Measurements from ENCODE around the gene IRX6. TPM values are rescaled to one million over a fixed set of nuclear protein-coding genes. Genes with fewer than 3 reads are reported as not detected.

Gene IRX6
- total RNA-seq: 10 to 100 TPM in 1 of 6 donors, 1 to 10 TPM in 5; 2.1 to 10.3 (median 4.3) TPM

DNA sequence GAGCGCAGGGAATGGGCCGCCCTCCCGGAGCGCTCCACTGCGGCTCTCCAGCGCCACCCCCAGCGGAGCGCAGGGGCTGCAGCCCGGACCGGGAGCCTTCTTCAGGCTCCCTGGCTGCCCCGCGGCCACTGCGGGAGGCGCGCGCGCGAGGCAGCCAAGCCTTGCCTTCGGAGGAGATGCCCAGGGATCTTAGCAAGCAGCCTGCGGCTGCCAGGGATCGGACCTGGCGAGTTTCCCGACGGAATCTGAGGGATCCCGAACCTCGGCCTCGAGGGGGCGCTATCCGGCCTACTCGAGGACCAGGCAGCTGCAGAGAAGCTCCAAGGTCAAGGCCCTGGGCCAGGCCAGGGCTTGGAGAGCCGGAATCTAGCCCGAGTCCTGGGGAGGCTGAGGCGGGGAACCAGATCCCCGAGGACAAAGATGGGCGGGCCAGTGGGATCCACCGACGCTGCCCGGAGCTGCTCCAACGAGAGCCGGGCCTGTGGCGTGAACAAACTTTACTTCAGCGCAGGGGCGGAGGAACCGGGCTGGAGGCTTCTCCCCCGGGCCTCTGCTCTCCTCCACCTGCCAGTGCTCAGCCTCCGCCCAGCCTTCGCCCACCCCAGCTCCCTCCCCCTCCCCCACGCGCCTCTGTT, at the start of gene IRX6:
Gene IRX6, plus strand, starts transcription at position 567 of the 635 bp plus-strand sequence. CDS start 889 bp downstream, outside the sequence.
- Histone ChIP-seq H3K27me3 (peaks cover 0 to 26% (median 8%) of the 10 kb centered on the region in 4 donors), H3K36me3 (no peaks in the 10 kb centered on the region), H3K9me3 (no peaks in the 10 kb centered on the region), H3K4me1 (peaks cover 0 to 20% (median 7%) of the 10 kb centered on the region in 4 donors), H3K27ac (peak within 1 kb of the TSS in 2 of 4 donors; percentile 30 to 35), H3K4me3 (peak within 1 kb of the TSS in 3 of 4 donors; percentile 37 to 43 (median 42))
- no peak for TF ChIP-seq EP300 (IDR thresholded peaks at IDR 0.05)
- TF ChIP-seq, protein P1, sequence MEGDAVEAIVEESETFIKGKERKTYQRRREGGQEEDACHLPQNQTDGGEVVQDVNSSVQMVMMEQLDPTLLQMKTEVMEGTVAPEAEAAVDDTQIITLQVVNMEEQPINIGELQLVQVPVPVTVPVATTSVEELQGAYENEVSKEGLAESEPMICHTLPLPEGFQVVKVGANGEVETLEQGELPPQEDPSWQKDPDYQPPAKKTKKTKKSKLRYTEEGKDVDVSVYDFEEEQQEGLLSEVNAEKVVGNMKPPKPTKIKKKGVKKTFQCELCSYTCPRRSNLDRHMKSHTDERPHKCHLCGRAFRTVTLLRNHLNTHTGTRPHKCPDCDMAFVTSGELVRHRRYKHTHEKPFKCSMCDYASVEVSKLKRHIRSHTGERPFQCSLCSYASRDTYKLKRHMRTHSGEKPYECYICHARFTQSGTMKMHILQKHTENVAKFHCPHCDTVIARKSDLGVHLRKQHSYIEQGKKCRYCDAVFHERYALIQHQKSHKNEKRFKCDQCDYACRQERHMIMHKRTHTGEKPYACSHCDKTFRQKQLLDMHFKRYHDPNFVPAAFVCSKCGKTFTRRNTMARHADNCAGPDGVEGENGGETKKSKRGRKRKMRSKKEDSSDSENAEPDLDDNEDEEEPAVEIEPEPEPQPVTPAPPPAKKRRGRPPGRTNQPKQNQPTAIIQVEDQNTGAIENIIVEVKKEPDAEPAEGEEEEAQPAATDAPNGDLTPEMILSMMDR (IDR thresholded peaks at IDR 0.05): peak in 4 of 6 experiments; percentile 11 to 57 (median 52)
- no peak for TF ChIP-seq POLR2AphosphoS5 (IDR thresholded peaks at IDR 0.05)
- 1 to 2% methylated on average over 19 to 22 of the region's 49 CpGs for WGBS, 2 donors
- peak; percentile 58 for ATAC-seq (ENCODE audit: low FRiP score in 2 of 2)
- DNase-seq: peak; percentile 80 to 82

DNA sequence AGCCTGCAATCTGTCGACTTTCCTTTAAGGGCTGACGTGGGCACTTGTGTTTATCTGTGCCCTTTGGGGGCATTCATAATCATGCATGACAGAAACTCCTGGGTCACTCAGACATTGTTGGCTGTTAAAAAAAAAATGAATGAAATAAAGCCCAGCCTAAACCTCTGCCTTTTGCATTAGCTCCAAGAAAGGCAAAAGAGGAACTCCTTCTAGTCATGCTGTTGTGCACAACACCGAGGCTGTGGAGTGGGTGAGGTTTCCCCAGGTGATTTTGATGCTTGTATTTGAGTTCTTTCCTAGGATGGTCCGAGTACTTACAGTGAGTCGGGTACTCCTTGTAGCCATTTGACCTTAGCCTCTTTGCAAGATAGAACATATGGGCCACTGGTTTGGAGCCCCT, 49.6 kb upstream of the IRX6 start:
- Histone ChIP-seq H3K4me3 (no peak overlapping the region), H3K27me3 (no peaks in the 10 kb centered on the region), H3K36me3 (no peaks in the 10 kb centered on the region), H3K27ac (no peak overlapping the region), H3K4me1 (no peaks in the 10 kb centered on the region), H3K9me3 (no peaks in the 10 kb centered on the region)
- ATAC-seq (ENCODE audit: low FRiP score in 2 of 2): no peak
- no peak for DNase-seq
- 73 to 76% methylated on average over 5 of the region's 5 CpGs for WGBS, 2 donors
- TF ChIP-seq POLR2A (IDR thresholded peaks at IDR 0.05) (no peak), POLR2AphosphoS5 (IDR thresholded peaks at IDR 0.05) (no peak), EP300 (IDR thresholded peaks at IDR 0.05) (no peak)
- TF ChIP-seq, protein P1 (IDR thresholded peaks at IDR 0.05): no peak

DNA sequence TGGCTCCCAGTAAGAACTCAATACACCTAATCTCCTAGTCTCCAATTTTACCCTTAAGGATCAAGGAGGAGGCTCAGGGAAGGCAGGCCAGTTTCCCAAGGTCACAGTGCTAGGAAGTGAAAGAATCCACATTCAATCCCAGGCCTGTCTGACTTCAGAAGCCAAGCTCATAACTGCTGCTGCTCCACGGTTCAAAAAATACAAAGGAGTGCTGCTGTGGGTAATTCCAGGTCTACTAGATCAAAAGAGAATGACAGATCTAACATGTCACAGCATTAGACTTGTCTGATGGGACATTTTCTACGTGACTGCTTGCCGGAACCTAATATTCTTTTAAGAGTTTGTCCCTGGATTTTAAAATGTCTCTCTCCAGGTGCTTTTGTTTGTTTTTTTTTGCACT, 48.8 kb upstream of the IRX6 start:
- no peak for ATAC-seq (ENCODE audit: low FRiP score in 2 of 2)

DNA sequence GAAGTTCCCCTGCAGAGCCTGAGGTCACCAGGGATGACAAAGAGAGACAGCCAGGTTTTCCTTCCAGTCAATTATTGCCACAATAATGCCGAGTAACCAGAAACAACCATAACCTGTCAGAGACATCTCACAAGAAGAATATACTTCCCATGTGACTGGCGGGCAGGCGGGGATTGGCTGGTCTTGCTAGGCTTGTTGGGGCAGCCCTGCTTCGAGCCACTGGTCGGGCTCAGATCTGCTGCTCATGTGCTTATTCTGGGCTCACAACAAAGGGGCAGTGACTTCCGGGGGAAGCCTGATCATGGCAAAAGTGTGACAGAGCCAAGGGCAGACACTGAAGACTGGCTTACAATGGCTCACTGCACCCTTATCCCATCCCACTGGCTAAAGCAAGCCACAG, 48.1 kb upstream of the IRX6 start:
- no peaks in the 10 kb centered on the region for H3K4me1 ChIP-seq
- H3K27me3 ChIP-seq: no peaks in the 10 kb centered on the region
- no peak overlapping the region for H3K27ac ChIP-seq
- ATAC-seq (ENCODE audit: low FRiP score in 2 of 2) (no peak), DNase-seq (peak in 1 of 2 donors; percentile 17)
- no peaks in the 10 kb centered on the region for H3K36me3 ChIP-seq
- no peak overlapping the region for H3K4me3 ChIP-seq
- TF ChIP-seq POLR2A (IDR thresholded peaks at IDR 0.05) (no peak), EP300 (IDR thresholded peaks at IDR 0.05) (no peak), POLR2AphosphoS5 (IDR thresholded peaks at IDR 0.05) (no peak)
- TF ChIP-seq, protein P1 (IDR thresholded peaks at IDR 0.05): no peak
- no peaks in the 10 kb centered on the region for H3K9me3 ChIP-seq
- 86 to 100% methylated on average over 1 to 6 of the region's 6 CpGs for WGBS, 2 donors

More for the DNA sequence above, 48.8 kb upstream of the IRX6 start:
- Histone ChIP-seq H3K27me3 (no peaks in the 10 kb centered on the region), H3K4me1 (no peaks in the 10 kb centered on the region), H3K36me3 (no peaks in the 10 kb centered on the region), H3K4me3 (no peak overlapping the region), H3K27ac (no peak overlapping the region), H3K9me3 (no peaks in the 10 kb centered on the region)
- no peak for DNase-seq
- WGBS, 2 donors: 52 to 81% methylated on average over 3 of the region's 3 CpGs
- no peak for TF ChIP-seq POLR2A (IDR thresholded peaks at IDR 0.05)
- TF ChIP-seq, protein P1 (IDR thresholded peaks at IDR 0.05): no peak
- no peak for TF ChIP-seq POLR2AphosphoS5 (IDR thresholded peaks at IDR 0.05)
- no peak for TF ChIP-seq EP300 (IDR thresholded peaks at IDR 0.05)

DNA sequence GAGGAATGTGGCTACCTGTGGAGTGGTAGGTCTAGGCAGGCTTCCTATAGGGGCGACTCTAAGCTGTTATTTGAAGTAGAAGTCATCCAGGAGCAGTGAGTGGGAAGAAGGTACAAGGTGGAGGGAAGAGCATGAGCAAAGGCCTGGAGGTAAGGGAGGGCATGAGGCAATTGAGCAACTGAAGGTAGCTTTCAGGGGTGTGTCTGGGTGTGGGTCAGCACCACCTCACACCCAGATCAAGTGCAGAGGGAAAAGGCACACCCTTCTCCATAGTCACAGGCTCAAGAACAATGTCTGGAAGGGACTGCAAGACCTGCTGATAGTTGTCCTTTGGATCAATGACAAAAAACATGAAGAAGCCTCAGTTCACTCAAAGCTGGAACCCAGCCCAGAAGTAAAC, 46.5 kb upstream of the IRX6 start:
- DNase-seq (no peak), ATAC-seq (ENCODE audit: low FRiP score in 2 of 2) (no peak)
- no peaks in the 10 kb centered on the region for H3K36me3 ChIP-seq
- no peaks in the 10 kb centered on the region for H3K4me1 ChIP-seq
- TF ChIP-seq, protein P1 (IDR thresholded peaks at IDR 0.05): no peak
- TF ChIP-seq EP300 (IDR thresholded peaks at IDR 0.05): no peak
- TF ChIP-seq POLR2A (IDR thresholded peaks at IDR 0.05): no peak
- TF ChIP-seq POLR2AphosphoS5 (IDR thresholded peaks at IDR 0.05): no peak
- 55 to 63% methylated on average over 1 of the region's 1 CpG for WGBS, 2 donors
- H3K27me3 ChIP-seq: no peaks in the 10 kb centered on the region
- no peak overlapping the region for H3K27ac ChIP-seq
- H3K9me3 ChIP-seq: no peaks in the 10 kb centered on the region
- H3K4me3 ChIP-seq: no peak overlapping the region
